Superior temporal gyrus (tissue), 1 donor: ENCODE results near the gene ZC3H4.
A peak's percentile ranks its signal among the peaks of the same experiment; 100 is the strongest.
"Not testable (repeated sequence)": the region's sequence is repeated elsewhere in the genome, so short reads cannot be mapped to it uniquely, and the experiment has no call there.

Source experiments
- DNase-seq: peaks from one replicate; pipeline ENCODE4 v3.0.0-alpha.2; 2016; ENCODE audit errors: extremely low spot score

ZC3H4 gene

GRCh38 chr19:47107953-47108746 lies 5.4 kb downstream of the ZC3H4 start:
- DNase-seq, result peak; percentile 69

GRCh38 chr19:47107202-47107952 lies 6.2 kb downstream of the ZC3H4 start:
- DNase-seq, result peak; percentile 74

GRCh38 chr19:47106821-47107201 lies 6.8 kb downstream of the ZC3H4 start:
- peak; percentile 58 for DNase-seq

GRCh38 chr19:47105874-47106273 lies 7.7 kb downstream of the ZC3H4 start:
- no peak for DNase-seq

GRCh38 chr19:47104680-47105079 lies 8.9 kb downstream of the ZC3H4 start:
- no peak for DNase-seq

GRCh38 chr19:47102346-47103060 lies 11.1 kb downstream of the ZC3H4 start:
- no peak for DNase-seq

- not testable (repeated sequence) for DNase-seq
Measured at GRCh38 chr19:47101116-47101515, 12.5 kb downstream of the ZC3H4 start.

GRCh38 chr19:47100290-47100689 lies 13.3 kb downstream of the ZC3H4 start:
- no peak for DNase-seq

GRCh38 chr19:47099576-47100050 lies 14.0 kb downstream of the ZC3H4 start:
- DNase-seq, result no peak

GRCh38 chr19:47098608-47099007 lies 15.0 kb downstream of the ZC3H4 start:
- DNase-seq, result no peak

GRCh38 chr19:47097396-47098201 lies 16.0 kb downstream of the ZC3H4 start:
- peak; percentile 57 for DNase-seq

GRCh38 chr19:47096721-47097120 lies 16.9 kb downstream of the ZC3H4 start:
- DNase-seq, result no peak

GRCh38 chr19:47096100-47096704 lies 17.4 kb downstream of the ZC3H4 start:
- no peak for DNase-seq

GRCh38 chr19:47095476-47096099 lies 18.0 kb downstream of the ZC3H4 start:
- DNase-seq, result no peak

- DNase-seq, result no peak
Measured at GRCh38 chr19:47094557-47095475, 18.8 kb downstream of the ZC3H4 start.

- no peak for DNase-seq
Measured at GRCh38 chr19:47093841-47094240, 19.7 kb downstream of the ZC3H4 start.

- DNase-seq, result no peak
Measured at GRCh38 chr19:47093254-47093653, 20.3 kb downstream of the ZC3H4 start.

GRCh38 chr19:47089767-47090350 lies 23.7 kb downstream of the ZC3H4 start:
- DNase-seq, result no peak

- no peak for DNase-seq
Measured at GRCh38 chr19:47086280-47086679, 27.3 kb downstream of the ZC3H4 start.
